H9 (cell line): ENCODE data around the gene C15orf62. TPM values are rescaled to one million over a fixed set of nuclear protein-coding genes. Genes with fewer than 3 reads are reported as not detected.

ENCODE experiments used
- DNase-seq: peaks from one replicate; pipeline ENCODE4 v3.0.0-alpha.2; 2017
- H2AFZ ChIP-seq: one replicate; pipeline ENCODE4 v1.6.1; 2013; ENCODE audit warnings: mild to moderate bottlenecking, low read length, control low read depth, moderate library complexity
- H2AK5ac ChIP-seq: 2 replicates; pipeline ENCODE4 v1.6.1; 2013; ENCODE audit warnings: low read length, control low read depth, mixed read lengths; ENCODE audit not compliant: insufficient read length
- H2BK120ac ChIP-seq: one replicate; pipeline ENCODE4 v1.6.1; 2013; ENCODE audit warnings: low read depth, mild to moderate bottlenecking, low read length, control low read depth, inconsistent platforms; ENCODE audit not compliant: poor library complexity, severe bottlenecking
- H2BK12ac ChIP-seq: 2 replicates; pipeline ENCODE4 v1.6.1; 2013; ENCODE audit warnings: low read length, control low read depth, mixed read lengths, low read depth; ENCODE audit not compliant: insufficient read length
- H2BK15ac ChIP-seq: 2 replicates; pipeline ENCODE4 v1.6.1; 2013; ENCODE audit warnings: low read depth, low read length, control low read depth
- H2BK20ac ChIP-seq: one replicate; pipeline ENCODE4 v1.6.1; 2013; ENCODE audit warnings: low read depth, mild to moderate bottlenecking, low read length, control low read depth, inconsistent platforms; ENCODE audit not compliant: poor library complexity, severe bottlenecking
- H2BK5ac ChIP-seq: 2 replicates; pipeline ENCODE4 v1.6.1; 2013; ENCODE audit warnings: low read length, control low read depth, mixed read lengths; ENCODE audit not compliant: insufficient read length
- H3K14ac ChIP-seq: 2 replicates; pipeline ENCODE4 v1.6.1; 2013; ENCODE audit warnings: low read length, control low read depth; ENCODE audit not compliant: insufficient read depth
- H3K18ac ChIP-seq: 2 replicates; pipeline ENCODE4 v1.6.1; 2013; ENCODE audit warnings: low read depth, mild to moderate bottlenecking, mixed read lengths, low read length, control low read depth; ENCODE audit not compliant: insufficient read length
- H3K23ac ChIP-seq: 2 replicates; pipeline ENCODE4 v1.6.1; 2013; ENCODE audit warnings: low read length, control low read depth, mixed read lengths, low read depth; ENCODE audit not compliant: insufficient read length
- H3K23me2 ChIP-seq: 2 replicates; pipeline ENCODE4 v1.6.1; 2013; ENCODE audit warnings: low read depth, mild to moderate bottlenecking, mixed read lengths, low read length, control low read depth; ENCODE audit not compliant: insufficient read length, poor library complexity, severe bottlenecking
- H3K27ac ChIP-seq: 2 replicates; pipeline ENCODE4 v1.5.1; 2013; ENCODE audit warnings: low read length, control low read depth, mixed read lengths, low read depth; ENCODE audit not compliant: insufficient read length
- H3K27me3 ChIP-seq: 2 replicates; pipeline ENCODE4 v1.6.1; 2013; ENCODE audit warnings: low read length, control low read depth, inconsistent platforms; ENCODE audit not compliant: insufficient read depth
- H3K4ac ChIP-seq: 2 replicates; pipeline ENCODE4 v1.6.1; 2013; ENCODE audit warnings: low read depth, mild to moderate bottlenecking, control low read depth, inconsistent platforms, low read length, moderate library complexity
- H3K4me1 ChIP-seq: 2 replicates; pipeline ENCODE4 v1.6.1; 2013; ENCODE audit warnings: low read length, control low read depth, inconsistent platforms; ENCODE audit not compliant: insufficient read depth
- H3K4me2 ChIP-seq: 2 replicates; pipeline ENCODE4 v1.6.1; 2013; ENCODE audit warnings: low read length, control low read depth, mixed read lengths; ENCODE audit not compliant: insufficient read length, insufficient read depth
- H3K56ac ChIP-seq: 2 replicates; pipeline ENCODE4 v1.6.1; 2013; ENCODE audit warnings: low read depth, mild to moderate bottlenecking, mixed read lengths, low read length, control low read depth; ENCODE audit not compliant: insufficient read length
- H3K79me1 ChIP-seq: 2 replicates; pipeline ENCODE4 v1.6.1; 2013; ENCODE audit warnings: low read depth, mild to moderate bottlenecking, moderate library complexity, low read length, control low read depth, inconsistent platforms; ENCODE audit not compliant: insufficient read depth, poor library complexity, severe bottlenecking
- H3K79me2 ChIP-seq: 2 replicates; pipeline ENCODE4 v1.6.1; 2013; ENCODE audit warnings: low read length, control low read depth, inconsistent platforms; ENCODE audit not compliant: insufficient read depth
- H3K9ac ChIP-seq: 2 replicates; pipeline ENCODE4 v1.6.1; 2013; ENCODE audit warnings: low read length, control low read depth, mixed read lengths; ENCODE audit not compliant: insufficient read length; ENCODE audit errors: extremely low read depth
- H3K9me3 ChIP-seq: one replicate; pipeline ENCODE4 v1.6.1; 2013; ENCODE audit warnings: low read depth, low read length, inconsistent platforms; ENCODE audit not compliant: control insufficient read depth
- H3T11ph ChIP-seq: one replicate; pipeline ENCODE4 v1.6.1; 2013; ENCODE audit warnings: mild to moderate bottlenecking, low read length, control low read depth, inconsistent platforms
- H4K20me1 ChIP-seq: one replicate; pipeline ENCODE4 v1.6.1; 2013; ENCODE audit not compliant: control insufficient read depth, insufficient read length, insufficient read depth
- H4K5ac ChIP-seq: 2 replicates; pipeline ENCODE4 v1.6.1; 2013; ENCODE audit warnings: low read depth, mild to moderate bottlenecking, mixed read lengths, low read length, control low read depth; ENCODE audit not compliant: insufficient read length
- H4K8ac ChIP-seq: replicated peaks from 2 replicates; pipeline ENCODE4 v1.6.1; 2013; ENCODE audit warnings: low read length, control low read depth, mixed read lengths, low read depth; ENCODE audit not compliant: insufficient read length
- H4K91ac ChIP-seq: 2 replicates; pipeline ENCODE4 v1.6.1; 2013; ENCODE audit warnings: low read depth, mild to moderate bottlenecking, moderate library complexity, mixed read lengths, low read length, control low read depth; ENCODE audit not compliant: insufficient read length
- H3K27ac Mint-ChIP-seq, 3 experiments: 2 replicates in 2 of 3; 3 replicates in 1 of 3; pipeline ENCODE4 v1.8.0; 2020 to 2021; ENCODE audit warnings: mixed read lengths in 3 of 3, mild to moderate bottlenecking in 1 of 3, moderate library complexity in 1 of 3
- H3K27me3 Mint-ChIP-seq: 2 replicates; pipeline ENCODE4 v1.8.0; 2021; ENCODE audit warnings: low read depth, mild to moderate bottlenecking, moderate library complexity, mixed read lengths
- H3K36me3 Mint-ChIP-seq, 3 experiments: 2 replicates in 2 of 3; 3 replicates in 1 of 3; pipeline ENCODE4 v1.8.0; 2020 to 2021; ENCODE audit warnings: low read depth in 3 of 3, mixed read lengths in 3 of 3; ENCODE audit not compliant: insufficient read depth in 1 of 3
- H3K4me1 Mint-ChIP-seq, 2 experiments: 2 replicates each; pipeline ENCODE4 v1.8.0; 2020; ENCODE audit warnings: mixed read lengths in 2 of 2
- H3K4me3 Mint-ChIP-seq, 2 experiments: 2 replicates in 1 of 2; 3 replicates in 1 of 2; pipeline ENCODE4 v1.8.0; 2020 to 2021; ENCODE audit warnings: mild to moderate bottlenecking in 2 of 2, mixed read lengths in 2 of 2, moderate library complexity in 1 of 2
- H3K9me3 Mint-ChIP-seq, 2 experiments: 2 replicates in 1 of 2; 3 replicates in 1 of 2; pipeline ENCODE4 v1.8.0; 2020; ENCODE audit warnings: mild to moderate bottlenecking in 2 of 2, mixed read lengths in 2 of 2, moderate library complexity in 1 of 2
- WGBS: extraction: QIAGEN DNeasy Blood & Tissue Kit; methylation state at CpG from one replicate; pipeline ENCODE4 v1.1.7; 2013; ENCODE audit warnings: missing lambda C conversion rate, low lambda C conversion rate, mixed read lengths; ENCODE audit not compliant: insufficient read length; ENCODE audit errors: extremely low coverage; 5-methylcytosine and 5-hydroxymethylcytosine counted together
- total RNA-seq: library from RNA; stranded (reverse); gene quantifications from 2 replicates; pipeline ENCODE4 v1.2.1, GENCODE V29; 2021
- TF ChIP-seq, protein P1 (sequence below): fragments of 200-600 bp; sonication (generic); conservative IDR thresholded peaks from 3 replicates; pipeline ENCODE4 v1.8.0; 2021; ENCODE audit warnings: antibody characterized with exemption, mild to moderate bottlenecking

The C15orf62 gene
- total RNA-seq, 1 experiment from 2014 or later = 0.70 TPM

DNA sequence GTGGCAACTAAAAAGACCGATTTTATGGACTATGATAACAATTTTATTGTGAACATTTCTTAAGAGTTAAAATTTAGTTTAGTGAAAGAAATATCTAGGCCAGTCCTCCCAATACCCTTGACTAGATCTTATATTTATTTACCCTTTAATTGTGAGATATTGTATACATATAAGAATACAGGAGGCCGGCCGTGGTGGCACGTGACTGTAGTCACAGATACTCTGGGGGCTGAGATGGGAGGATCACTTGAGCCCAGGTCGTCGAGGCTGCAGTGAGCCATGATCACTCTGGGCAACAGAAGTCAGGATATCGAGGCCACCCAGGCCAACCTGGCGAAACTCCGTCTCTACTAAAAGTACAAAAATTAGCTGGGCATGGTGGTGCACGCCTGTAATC lies 14.0 kb upstream of the C15orf62 start:
- H2BK5ac ChIP-seq = no peak overlapping the region
- H3K14ac ChIP-seq = no peak overlapping the region
- no peak overlapping the region for H2BK15ac ChIP-seq
- H4K5ac ChIP-seq = no peak overlapping the region
- Mint-ChIP-seq H3K9me3 (no peaks in the 10 kb centered on the region), H3K36me3 (peaks cover 3 to 15% (median 11%) of the 10 kb centered on the region in 3 experiments; a peak in 5 of 7 replicates), H3K4me1 (peaks cover 8 to 18% of the 10 kb centered on the region in 2 experiments), H3K27me3 (no peaks in the 10 kb centered on the region), H3K4me3 (peak overlapping the region; percentile 94), H3K27ac (peak overlapping the region; percentile 98 to 100 (median 100))
- no peak overlapping the region for H3T11ph ChIP-seq
- no peak overlapping the region for H2BK120ac ChIP-seq
- no peaks in the 10 kb centered on the region for H3K79me1 ChIP-seq
- no peak overlapping the region for H3K23ac ChIP-seq
- H2BK12ac ChIP-seq = no peak overlapping the region
- no peaks in the 10 kb centered on the region for H3K27me3 ChIP-seq
- TF ChIP-seq, protein P1, sequence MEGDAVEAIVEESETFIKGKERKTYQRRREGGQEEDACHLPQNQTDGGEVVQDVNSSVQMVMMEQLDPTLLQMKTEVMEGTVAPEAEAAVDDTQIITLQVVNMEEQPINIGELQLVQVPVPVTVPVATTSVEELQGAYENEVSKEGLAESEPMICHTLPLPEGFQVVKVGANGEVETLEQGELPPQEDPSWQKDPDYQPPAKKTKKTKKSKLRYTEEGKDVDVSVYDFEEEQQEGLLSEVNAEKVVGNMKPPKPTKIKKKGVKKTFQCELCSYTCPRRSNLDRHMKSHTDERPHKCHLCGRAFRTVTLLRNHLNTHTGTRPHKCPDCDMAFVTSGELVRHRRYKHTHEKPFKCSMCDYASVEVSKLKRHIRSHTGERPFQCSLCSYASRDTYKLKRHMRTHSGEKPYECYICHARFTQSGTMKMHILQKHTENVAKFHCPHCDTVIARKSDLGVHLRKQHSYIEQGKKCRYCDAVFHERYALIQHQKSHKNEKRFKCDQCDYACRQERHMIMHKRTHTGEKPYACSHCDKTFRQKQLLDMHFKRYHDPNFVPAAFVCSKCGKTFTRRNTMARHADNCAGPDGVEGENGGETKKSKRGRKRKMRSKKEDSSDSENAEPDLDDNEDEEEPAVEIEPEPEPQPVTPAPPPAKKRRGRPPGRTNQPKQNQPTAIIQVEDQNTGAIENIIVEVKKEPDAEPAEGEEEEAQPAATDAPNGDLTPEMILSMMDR = no peak
- peak overlapping the region; percentile 85 for H3K27ac ChIP-seq
- no peaks in the 10 kb centered on the region for H3K79me2 ChIP-seq
- H3K4me1 ChIP-seq = no peaks in the 10 kb centered on the region
- H2AFZ ChIP-seq = no peak overlapping the region
- no CpG with 5 or more reads among the region's 10 CpGs for WGBS
- H4K20me1 ChIP-seq = no peaks in the 10 kb centered on the region
- no peak overlapping the region for H4K8ac ChIP-seq
- no peak overlapping the region for H3K4ac ChIP-seq
- no peak overlapping the region for H3K4me2 ChIP-seq
- no peaks in the 10 kb centered on the region for H3K9me3 ChIP-seq
- H2BK20ac ChIP-seq = no peak overlapping the region
- no peak overlapping the region for H2AK5ac ChIP-seq
- no peak for DNase-seq
- H3K9ac ChIP-seq = peak overlapping the region; percentile 97
- no peak overlapping the region for H4K91ac ChIP-seq
- H3K23me2 ChIP-seq = peaks cover 3% of the 10 kb centered on the region
- no peak overlapping the region for H3K18ac ChIP-seq
- no peak overlapping the region for H3K56ac ChIP-seq
